ENCODE measurements around the gene SNED1.

The SNED1 gene

DNA sequence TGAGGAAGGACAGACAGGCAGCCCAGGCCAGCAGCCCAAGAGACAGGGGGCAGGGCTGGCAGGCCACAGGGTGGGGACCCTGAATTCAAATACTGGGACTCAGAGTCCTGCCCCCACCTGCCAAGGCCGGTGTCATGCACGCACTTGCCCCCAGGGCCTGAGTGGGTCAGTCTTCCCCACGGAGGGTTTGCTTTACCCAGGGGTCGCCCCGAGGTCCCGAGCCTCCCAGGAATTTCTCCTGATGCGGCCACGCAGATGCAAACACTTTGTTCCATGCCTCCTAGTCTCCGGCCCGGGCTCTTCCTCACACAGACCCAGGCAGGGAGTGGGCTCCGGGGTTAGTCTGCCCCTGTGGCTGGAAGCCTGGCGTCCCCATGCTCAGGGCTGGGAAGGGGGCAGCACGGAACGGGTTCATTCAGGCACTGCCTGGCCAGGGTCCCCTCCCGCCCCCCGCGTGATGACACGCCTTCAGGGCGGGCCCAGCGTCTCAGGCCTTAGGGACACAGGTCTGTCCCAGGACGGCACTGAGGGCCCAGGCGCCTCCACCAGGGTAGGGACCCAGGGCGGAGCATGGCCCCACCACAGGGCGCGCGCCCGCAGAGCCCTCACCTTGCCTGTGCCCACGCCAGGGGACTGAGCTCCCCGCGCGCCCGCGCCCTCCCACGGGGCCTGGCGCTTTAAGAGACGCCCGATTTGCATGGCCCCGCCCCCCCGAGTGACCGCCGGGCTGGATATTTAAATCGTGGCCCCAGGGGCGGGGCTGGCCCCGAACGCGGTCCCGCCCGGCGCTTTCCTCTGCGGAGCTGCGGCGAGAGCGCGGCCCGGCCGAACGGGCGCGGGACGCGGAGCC, at the start of gene SNED1:
SNED1 (plus strand) TSS at position 763 of the 850 bp plus-strand sequence. CDS start 220 bp downstream, outside the sequence.
- peak; percentile 44 to 67 for DNase-seq

DNA sequence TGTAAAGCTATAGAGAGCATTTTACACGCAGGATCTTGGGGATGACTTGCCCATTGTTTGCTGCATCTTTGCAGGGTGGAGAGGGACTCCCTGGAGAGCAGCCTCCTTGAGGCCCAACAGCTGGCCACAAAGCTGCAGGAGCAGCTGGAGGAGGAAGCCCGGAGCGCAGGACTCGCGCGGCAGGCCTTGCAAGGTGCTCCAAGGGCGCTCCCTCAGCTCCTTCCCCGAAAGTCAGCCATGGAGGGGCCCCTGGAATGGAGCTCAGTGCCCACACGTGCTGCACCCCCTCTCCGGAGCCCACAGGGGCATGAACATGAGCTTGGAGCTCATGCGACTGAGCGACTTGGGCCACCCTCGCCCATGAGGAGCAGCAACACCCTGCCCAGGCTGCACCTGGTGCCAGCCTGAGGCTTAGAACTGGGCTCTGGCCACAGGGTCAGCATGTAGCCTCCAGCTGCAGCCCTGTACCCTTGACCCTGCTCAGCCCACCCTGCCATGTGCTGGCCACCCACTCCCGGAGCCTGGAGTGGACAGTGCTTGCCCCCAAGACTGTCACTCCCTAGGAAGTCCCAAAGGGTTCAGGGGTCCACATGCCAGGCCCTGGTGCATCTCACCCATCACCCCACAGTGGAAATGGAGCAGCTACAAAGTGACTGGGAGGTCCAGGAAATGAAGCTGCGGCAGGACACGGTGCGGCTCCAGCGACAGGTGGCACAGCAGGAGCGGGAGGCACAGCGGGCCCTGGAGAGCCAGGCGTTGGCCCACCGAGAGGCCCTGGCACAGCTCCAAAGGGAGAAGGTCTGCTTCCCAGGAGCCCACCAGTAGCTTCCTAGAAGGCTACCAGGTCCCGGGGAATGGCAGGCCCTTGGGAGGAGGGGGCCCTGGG, 49.3 kb upstream of the SNED1 start:
- no peak for DNase-seq

DNA sequence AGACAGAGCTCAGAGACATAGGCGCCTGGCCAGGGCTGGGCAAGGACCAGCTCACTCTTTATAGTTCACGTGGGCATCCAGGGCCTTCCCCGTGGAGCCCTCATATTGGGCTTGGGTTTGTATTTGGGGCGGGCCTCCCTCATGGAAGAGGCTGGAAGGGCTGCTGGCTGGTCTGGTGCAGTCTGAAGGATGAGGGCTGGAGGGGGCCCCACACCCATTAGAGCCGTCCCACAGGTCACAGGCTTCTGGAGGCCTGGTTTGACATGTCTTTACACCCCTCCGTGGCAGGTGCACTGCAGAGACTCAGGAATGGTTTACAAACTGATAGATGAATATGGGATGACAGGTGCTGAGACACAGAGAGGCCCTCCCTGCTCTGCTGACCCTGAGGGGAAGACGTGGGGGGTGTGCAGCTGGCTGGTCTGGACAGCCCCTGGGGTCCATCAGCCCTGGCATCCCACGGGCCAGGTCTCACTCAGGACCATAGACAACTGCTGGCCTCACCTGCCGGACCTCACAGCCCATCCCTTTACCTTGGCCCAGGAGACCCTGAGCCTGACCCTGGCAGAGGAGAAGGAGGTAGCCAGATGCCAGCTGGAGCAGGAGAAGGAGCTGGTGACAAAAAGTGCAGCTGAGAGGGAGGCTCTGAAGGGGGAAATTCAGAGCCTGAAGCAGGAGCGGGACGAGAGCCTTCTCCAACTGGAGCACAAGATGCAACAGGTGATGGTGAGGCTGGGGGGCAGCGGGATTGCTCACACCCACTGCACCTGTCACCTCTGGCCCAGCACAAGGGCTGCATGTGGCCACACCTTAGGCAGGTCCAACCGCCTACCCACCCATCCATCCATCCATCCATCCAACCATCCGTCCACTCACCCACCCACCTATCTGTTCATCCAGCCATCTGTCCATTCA, 48.4 kb upstream of the SNED1 start:
- DNase-seq, result no peak

DNA sequence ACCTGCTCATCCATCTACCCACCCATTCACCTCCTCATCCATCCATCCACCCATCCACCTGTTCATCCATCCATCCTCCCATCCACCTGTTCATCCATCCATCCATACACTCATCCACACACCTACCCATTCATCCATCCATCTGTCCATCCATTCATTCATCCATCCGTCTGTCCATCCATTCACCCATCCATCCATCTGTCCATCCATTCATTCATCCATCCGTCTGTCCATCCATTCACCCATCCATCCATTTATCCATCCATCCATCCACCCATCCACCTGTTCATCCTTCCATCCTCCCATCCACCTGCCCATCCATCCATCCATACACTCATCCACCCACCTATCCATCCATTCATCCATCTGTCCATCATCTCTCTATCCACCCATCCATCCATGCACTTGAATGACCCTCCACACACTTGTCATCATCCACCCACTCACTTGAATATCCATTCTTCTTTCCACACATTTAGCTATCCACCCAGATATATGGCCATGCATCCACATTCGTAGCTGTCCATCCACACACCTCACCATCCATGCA, 47.3 kb upstream of the SNED1 start:
- no peak for DNase-seq

DNA sequence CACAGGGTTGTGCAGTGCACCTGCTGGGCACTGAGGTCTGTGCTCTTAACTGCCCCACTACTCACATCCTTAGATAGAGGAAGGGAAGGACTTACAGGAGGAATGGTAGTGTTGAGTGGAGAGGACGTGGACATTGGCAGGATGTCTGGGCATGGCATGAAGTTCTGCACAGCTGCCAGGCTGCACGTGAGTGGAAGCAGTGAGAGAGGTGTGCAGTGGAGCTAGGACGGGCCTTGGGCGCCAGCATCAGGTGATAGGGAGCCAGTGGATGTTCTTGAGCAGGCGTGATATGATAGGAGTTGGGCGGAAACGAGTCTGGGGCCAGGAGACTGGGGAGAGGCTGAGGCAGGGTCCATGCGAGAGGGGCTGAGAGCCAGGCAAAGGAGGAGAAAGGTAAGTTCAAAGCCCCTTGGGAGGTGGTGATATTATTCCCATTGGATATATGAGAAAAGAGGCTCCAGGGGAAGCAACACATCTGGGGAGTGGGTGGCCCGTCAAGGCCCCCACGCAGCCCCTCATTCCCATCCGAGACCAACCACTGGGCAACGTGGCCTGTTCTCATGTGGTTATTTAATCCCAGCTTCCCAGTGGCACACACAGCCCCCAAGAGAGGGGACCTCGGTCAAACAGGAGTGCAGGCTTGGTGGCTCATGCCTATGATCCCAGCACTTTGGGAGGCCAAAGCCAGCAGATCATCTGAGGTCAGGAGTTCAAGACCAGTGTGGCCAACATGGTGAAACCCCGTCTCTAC, 45.7 kb upstream of the SNED1 start:
- DNase-seq, result no peak

DNA sequence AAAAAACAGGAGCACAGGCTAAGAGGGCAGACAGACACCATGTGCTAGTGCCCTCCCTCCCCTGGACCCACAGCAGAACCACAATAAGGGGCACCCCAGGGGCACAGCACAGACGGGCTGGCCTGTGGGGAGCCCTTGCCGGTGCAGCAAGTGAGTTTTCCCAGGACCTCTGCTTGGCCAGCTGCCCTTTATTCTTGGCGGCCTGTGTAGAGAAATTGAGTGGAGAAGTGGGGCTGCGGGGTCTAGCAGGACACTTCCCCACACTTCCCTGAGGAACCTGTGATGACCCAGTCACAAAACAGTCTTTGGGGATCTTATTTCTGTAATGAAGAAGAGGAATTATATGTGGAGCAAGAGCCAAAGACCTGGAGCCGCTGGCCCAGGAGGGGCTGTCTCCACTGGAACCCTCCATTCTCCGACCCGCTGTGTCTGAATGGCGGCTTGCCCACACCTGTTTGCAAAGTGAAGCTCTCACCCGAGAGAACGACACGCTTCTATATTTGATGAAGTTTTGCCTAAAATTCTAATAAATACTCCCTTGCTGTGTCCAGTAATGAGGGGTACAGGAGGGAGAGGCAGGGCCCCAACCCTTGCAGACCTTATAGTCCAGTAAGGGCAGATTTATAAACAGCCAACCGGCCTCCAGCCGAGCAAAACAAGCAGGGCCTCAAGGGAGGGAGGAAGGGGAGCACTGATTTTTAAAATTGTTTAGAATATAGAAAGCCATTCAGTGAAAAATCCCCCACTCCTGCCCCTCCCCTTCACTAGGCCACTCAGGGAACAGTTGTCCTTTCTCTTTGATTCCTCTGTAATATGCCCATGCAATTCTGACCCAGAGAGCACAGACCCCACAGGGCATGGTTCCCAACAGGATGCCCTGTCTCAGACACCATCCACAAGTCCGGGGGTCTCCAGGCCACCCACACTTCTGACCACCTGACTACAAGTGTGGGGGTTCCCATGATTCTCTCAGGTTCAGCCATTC, 44.7 kb upstream of the SNED1 start:
- no peak for DNase-seq

DNA sequence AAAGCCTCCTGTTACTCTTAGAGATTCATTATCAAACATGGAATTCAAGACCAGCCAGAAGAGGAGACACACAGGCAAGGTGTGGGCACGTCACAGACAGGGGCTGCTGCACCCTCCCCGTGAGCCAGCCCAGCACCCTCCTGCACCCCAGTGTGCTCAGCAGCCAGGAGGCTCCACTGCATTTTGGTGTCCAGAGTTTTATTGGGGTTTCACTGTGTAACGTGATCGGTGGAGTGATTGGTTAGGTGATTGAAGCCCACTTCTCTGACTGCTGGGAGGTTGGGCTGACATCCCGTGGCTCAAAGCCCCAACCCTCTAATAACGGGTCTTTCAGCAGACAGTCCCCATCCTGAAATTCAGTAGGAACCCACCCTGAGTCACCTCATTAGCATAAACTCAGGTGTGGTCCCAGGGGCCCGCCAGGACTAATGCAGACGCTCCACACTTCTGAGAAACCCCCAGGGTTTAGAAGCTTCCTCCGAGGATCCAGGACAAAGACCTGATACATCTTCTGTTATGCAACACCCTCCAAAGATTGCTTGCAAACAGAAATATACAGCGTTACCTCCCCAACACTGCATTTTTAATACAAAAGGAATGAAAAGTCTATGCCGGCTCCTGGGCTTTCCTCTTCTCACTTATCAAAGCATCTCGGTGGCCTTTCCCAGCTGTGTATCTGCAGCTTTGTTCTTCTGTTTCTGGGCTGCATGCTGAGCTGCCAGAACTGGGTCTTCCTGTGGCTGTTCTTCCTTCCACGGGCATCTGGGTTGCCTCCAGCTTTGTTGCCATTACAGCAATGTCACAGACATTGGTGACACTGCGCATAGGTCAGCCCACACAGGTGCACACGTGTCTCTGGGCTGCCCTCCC, 43.7 kb upstream of the SNED1 start:
- DNase-seq, result no peak

DNA sequence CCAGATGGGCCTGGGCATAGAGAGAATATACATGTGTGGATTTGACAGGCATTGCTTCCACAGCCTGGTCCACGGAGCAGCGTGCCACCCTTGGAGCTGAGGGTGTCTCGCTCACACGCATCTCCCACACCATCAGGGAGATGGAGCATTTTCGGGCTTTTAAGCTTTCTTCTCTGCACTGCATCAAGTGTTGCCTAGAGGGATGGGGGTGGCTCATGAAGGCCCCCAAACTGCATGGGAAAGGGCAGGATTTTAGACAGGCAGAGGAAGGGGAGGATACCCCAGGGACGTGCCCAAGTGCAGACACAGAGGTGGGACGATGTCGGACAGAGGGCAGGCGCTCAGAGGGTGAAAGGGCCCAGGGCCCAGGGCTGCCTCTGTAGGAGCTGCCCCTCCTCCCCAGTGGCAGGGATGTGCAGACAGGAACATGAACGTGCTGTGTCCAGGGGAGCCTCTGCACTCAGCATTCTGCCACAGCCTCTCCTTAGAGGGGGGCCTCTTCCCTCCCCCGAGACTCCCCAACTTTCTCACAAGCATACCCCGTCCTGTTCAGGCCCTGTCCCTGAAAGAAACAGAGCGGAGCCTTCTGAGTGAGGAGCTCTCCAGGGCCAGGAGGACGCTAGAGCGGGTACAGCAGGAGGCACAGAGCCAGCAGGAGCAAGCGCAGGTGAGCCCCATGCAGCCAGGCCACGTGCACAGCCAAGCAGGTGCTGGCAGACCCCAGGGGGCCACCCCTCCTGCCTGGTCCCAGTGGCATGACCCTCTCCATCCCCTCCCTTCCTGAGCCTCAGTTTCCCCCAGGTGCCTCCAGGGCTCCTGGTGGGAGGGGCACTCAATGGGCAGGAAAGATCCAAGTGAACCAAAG, 42.9 kb upstream of the SNED1 start:
- no peak for DNase-seq

DNA sequence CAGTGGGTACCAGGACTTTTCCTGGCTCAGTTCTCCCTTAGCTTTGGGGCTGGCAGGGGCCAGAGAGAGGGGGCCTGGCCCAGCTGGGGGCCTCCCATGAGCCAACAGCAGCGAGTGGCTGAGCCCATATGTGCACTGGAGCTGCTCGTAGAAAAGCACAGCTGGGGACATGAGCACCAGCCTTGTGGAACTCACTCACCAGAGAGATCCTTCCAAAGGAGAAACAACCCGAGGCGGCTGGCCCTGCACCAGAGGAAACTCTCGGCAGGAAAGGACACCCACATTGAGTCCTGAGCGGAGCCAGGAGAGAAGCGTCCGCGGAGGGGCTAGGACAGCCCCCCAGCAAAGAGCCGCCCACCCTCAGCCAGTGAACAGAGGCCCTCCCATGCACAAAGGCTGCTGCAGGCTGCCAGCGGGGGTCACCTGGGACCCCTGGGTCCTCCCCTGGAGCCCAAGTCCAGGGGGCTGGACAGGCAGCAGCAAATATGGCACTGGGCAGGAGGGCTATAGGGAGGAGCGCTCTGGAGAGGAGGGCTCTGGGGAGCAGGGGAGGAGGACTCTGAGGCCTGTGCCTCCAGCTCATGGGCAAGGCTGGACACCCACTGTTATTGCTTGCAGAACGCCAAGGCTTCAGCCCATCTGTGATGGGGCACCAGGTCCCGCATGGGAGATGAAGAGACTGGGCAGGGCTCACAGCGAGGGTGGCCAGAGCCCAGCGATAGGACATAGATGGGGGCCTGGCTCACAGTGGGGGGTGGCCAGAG, 42.1 kb upstream of the SNED1 start:
- DNase-seq, result no peak

DNA sequence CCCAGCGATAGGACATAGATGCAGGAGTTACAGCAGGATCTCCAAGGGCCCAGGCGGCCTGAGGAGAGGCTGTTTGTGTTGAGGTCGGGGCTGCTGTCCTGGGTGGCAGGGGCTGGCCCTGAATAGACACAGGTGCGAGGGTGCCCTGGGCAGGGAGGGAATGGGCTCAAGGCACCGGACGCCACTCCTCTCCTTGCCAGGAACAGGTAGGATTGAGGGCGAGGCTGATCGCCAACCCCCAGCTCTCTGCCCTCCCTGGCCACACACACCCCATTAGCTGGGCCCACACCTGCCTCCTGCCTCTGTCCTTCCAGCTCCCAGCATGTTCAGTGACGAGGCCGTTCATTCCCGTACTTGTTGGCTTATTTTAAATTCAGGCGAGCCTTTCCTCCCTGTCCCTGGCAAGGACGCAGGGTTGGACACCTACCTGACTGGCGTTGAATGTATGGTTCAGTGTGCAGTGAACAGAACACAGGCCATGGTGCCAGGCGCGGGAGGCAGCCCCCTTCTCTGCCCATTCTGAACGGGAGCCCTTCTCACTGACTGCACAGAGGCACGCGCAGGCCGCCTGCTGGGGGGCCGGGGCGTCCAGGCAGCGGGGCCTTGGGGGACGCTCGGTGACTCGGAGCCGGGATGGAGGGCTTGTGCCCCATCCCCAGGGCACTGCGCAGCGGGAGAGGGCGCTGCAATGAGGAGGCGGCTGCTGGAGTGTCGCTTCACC, 41.3 kb upstream of the SNED1 start:
- no peak for DNase-seq

DNA sequence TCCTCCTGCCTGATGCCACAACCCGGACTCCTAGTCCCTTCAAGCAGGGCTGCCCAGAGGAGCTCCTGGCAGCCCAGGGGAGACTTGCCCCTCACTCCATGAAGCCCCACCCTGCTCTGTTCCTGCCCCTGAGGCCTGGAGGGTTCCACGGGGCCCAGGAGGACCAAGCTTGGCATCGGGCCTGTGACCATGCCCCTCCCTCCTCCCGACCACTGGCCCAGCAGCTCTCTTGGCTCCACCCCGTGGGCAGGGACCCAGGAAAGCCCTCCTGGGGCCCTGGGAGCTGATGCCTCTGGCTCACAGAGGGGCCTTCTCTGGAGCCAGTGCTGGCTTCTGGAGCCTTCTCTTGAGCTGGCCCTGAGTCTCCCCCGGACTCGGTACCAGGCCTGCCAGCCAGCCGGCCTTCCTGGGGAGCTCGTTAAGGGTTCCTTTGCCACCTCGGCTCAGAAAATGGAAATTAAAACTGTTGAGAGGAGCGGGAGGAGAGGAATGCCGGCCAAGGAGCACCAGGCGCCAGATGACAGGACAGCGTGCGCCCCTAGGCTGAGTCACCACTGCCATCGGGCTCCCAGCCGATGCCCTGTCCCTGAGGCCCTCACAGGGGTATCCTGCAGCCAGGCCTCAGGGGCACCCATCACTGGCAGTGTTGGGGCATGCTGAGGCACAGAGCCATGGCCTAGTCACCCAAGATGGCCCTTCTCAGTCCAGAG, 40.6 kb upstream of the SNED1 start:
- no peak for DNase-seq

DNA sequence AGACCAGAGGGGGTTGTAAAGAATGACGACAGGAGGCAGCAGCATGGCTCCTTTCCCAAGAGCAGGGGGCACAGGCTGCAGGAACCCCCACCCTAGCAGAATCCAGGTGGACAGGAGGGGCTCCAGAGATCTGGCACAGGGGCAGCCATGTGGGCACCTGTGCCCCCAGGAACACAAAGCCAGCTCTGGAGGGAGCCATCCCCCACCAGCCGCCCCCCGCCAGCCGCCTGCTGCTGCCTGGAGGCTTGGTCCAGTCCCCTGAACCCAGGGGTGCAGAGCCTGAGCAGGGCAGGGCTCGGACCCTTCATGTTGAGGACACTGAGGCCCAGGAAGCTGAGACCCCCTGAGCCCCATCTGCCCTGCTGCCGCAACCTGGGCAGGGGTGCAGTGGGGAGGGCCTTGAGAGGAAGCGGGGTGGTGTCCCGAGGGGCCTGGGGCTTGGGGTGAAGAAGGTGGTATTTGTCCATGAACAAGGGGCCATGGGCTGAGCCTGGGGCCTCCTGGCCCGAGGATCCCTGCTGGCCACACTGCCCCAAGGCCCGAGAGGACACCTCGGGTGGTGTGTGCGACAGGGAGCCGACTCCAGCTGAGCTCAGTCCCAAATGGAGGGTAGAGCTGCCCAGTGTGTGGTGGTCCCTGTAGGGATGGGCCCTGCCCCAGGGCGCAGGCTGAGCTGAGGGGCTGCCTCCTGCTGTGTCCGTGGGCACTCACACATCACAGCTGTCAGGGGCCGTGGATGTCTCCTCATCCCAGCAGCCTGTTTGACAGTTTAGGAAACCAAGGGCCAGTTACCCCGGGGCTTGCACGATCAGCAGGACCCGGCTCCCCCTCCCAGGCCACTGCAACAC, 39.8 kb upstream of the SNED1 start:
- no peak for DNase-seq

DNA sequence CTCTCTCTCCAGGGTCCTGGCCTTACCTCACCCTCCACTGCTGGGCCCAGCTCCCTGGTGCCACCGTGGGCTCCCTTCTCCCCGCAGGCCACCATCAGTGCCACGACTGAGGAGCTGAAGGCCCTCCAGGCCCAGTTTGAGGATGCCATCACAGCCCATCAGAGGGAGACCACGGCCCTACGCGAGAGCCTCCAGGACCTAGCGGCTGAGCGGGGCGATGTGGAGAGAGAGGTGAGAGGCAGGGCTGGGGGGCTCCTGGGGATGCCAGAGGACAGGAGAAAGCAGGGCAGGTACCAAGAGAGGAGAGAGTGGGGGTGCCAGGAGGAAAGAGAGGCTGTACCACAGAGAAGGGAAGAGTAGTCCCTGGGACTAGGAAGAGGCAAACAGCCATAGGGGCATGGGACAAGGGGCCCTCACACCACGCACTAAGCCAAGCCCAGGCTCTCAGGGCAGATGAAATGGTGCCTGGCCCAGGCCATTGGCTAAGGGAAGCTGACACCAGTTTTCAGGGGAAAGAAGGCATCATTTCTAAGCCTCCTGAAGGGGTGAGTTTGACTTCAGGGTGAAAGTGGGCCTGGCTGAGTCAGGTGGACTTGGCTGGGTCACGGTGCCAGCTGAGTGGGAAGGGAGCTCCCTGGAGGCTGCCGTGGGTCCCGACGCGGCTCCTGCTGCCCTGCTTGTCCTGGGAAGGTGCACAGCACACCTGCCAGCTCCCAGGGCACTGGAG, 39.0 kb upstream of the SNED1 start:
- no peak for DNase-seq

DNA sequence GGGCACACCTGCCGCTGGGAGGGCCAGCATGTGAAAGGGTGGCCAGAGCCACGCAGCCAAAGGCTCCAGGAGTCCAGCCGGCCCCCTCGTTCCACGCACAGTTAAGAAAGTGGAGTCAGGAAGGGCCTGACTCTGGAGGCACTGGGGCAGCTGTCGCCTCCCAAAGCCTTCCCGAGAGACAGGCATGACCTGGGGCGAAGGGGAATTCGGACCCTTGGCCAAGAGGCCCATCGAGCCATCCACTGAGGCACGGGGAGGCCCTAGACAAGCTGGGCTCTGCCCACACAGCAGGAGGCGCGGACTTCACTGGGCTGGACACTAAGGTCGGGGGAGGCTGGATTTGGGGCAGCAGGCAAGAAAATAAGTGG, 38.5 kb upstream of the SNED1 start:
- no peak for DNase-seq

All from CD4-positive, alpha-beta T cell treated with Interleukin-1 beta for 1 hour (primary cell).